HG02623 (cell line): ENCODE data around the gene ALOX12B.
"Not testable (repeated sequence)": the region's sequence is repeated elsewhere in the genome, so short reads cannot be mapped to it uniquely, and the experiment has no call there.

ENCODE experiments used
- ATAC-seq: cut with Tn5 transposase; IDR thresholded peaks from one replicate; pipeline ENCODE4 v1.9.1; 2021; ENCODE audit warnings: moderate library complexity; ENCODE audit not compliant: unreplicated experiment

Gene ALOX12B

GRCh38 chr17:8067806-8068205 lies 19.7 kb downstream of the ALOX12B start:
- no peak for ATAC-seq

- ATAC-seq = no peak
Measured at GRCh38 chr17:8066841-8067775, 20.4 kb downstream of the ALOX12B start.

GRCh38 chr17:8064561-8065019 lies 22.9 kb downstream of the ALOX12B start:
- ATAC-seq = no peak

- ATAC-seq = no peak
Measured at GRCh38 chr17:8063761-8064534, 23.6 kb downstream of the ALOX12B start.

GRCh38 chr17:8062807-8063483 lies 24.6 kb downstream of the ALOX12B start:
- no peak for ATAC-seq

- ATAC-seq = no peak
Measured at GRCh38 chr17:8062435-8062806, 25.1 kb downstream of the ALOX12B start.

- ATAC-seq = not testable (repeated sequence)
Measured at GRCh38 chr17:8061851-8062250, 25.7 kb downstream of the ALOX12B start.

- no peak for ATAC-seq
Measured at GRCh38 chr17:8060274-8060673, 27.2 kb downstream of the ALOX12B start.

- ATAC-seq = no peak
Measured at GRCh38 chr17:8059131-8059530, 28.4 kb downstream of the ALOX12B start.

- no peak for ATAC-seq
Measured at GRCh38 chr17:8057691-8058114, 29.8 kb downstream of the ALOX12B start.

GRCh38 chr17:8056976-8057625 lies 30.4 kb downstream of the ALOX12B start:
- no peak for ATAC-seq

GRCh38 chr17:8056232-8056975 lies 31.1 kb downstream of the ALOX12B start:
- ATAC-seq = no peak

- ATAC-seq = no peak
Measured at GRCh38 chr17:8055851-8056231, 31.7 kb downstream of the ALOX12B start.

GRCh38 chr17:8053600-8053999 lies 33.9 kb downstream of the ALOX12B start:
- ATAC-seq = no peak

- ATAC-seq = no peak
Measured at GRCh38 chr17:8052256-8053252, 35.0 kb downstream of the ALOX12B start.

GRCh38 chr17:8051831-8052230 lies 35.7 kb downstream of the ALOX12B start:
- no peak for ATAC-seq

- no peak for ATAC-seq
Measured at GRCh38 chr17:8048736-8049135, 38.8 kb downstream of the ALOX12B start.

- ATAC-seq = no peak
Measured at GRCh38 chr17:8048236-8048635, 39.3 kb downstream of the ALOX12B start.

GRCh38 chr17:8047769-8048110 lies 39.8 kb downstream of the ALOX12B start:
- ATAC-seq = no peak
